ENCODE measurements around the gene SEPSECS. TPM values are rescaled to one million over a fixed set of nuclear protein-coding genes. Genes with fewer than 3 reads are reported as not detected.

Gene SEPSECS
- polyA plus RNA-seq, 3 donors = 0.65 to 5.8 (median 2.1) TPM

DNA sequence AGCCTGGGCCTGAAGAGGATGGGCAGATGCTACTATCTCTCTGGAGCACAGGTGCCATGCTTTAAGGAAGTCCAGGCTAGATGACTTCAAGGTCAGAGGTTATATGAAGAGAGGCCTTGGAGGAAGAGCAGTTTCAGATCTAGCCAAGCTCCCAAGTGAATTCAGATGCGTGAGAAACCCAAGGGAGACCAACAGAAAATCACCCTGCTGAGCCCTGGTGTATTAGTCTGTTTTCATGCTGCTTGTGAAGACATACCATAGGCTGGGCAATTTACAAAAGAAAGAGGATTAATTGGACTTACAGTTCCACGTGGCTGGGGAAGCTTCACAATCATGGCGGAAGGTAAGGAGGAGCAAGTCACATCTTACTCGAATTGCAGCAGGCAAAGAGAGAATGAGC, 81.7 kb downstream of the SEPSECS start:
- no peak overlapping the region for H3K4me2 ChIP-seq (replicated peaks; ENCODE audit: extremely low read depth, low read length, poor library complexity, severe bottlenecking)
- intact Hi-C loops (cut with micrococcal nuclease) = no loop called here
- no peak overlapping the region for H3K4me3 Mint-ChIP-seq
- TF ChIP-seq, protein P1, sequence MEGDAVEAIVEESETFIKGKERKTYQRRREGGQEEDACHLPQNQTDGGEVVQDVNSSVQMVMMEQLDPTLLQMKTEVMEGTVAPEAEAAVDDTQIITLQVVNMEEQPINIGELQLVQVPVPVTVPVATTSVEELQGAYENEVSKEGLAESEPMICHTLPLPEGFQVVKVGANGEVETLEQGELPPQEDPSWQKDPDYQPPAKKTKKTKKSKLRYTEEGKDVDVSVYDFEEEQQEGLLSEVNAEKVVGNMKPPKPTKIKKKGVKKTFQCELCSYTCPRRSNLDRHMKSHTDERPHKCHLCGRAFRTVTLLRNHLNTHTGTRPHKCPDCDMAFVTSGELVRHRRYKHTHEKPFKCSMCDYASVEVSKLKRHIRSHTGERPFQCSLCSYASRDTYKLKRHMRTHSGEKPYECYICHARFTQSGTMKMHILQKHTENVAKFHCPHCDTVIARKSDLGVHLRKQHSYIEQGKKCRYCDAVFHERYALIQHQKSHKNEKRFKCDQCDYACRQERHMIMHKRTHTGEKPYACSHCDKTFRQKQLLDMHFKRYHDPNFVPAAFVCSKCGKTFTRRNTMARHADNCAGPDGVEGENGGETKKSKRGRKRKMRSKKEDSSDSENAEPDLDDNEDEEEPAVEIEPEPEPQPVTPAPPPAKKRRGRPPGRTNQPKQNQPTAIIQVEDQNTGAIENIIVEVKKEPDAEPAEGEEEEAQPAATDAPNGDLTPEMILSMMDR (IDR thresholded peaks at IDR 0.05) = no peak
- no peak overlapping the region for H3K9ac ChIP-seq (ENCODE audit: insufficient read depth, low read length, poor library complexity, severe bottlenecking)
- no peaks in the 10 kb centered on the region for H3K79me2 ChIP-seq (ENCODE audit: insufficient read depth, low read length)
- no peak overlapping the region for H2AFZ ChIP-seq (ENCODE audit: insufficient read depth, low read depth, low read length, poor library complexity, severe bottlenecking)
- no peaks in the 10 kb centered on the region for H3K36me3 ChIP-seq (replicated peaks in 1 of 2; ENCODE audit: control insufficient read depth in 1 of 2, insufficient read depth in 2 of 2, low read length in 2 of 2)
- 92% methylated on average over 1 of the region's 4 CpGs for WGBS (ENCODE audit: insufficient coverage)
- no peaks in the 10 kb centered on the region for H3K4me1 ChIP-seq (ENCODE audit: control insufficient read depth in 1 of 2, insufficient read depth in 2 of 2, low read length in 2 of 2)
- no peak for DNase-seq
- no peak overlapping the region for H3K27ac Mint-ChIP-seq
- H3K36me3 Mint-ChIP-seq = no peaks in the 10 kb centered on the region
- H3K27me3 ChIP-seq (ENCODE audit: control insufficient read depth in 2 of 2, insufficient read depth in 2 of 2, low read length in 2 of 2) = no peaks in the 10 kb centered on the region
- H3K4me1 Mint-ChIP-seq = no peaks in the 10 kb centered on the region
- H3K27me3 Mint-ChIP-seq (ENCODE audit: low read depth in 3 of 3) = peaks cover 0 to 5% (median 2%) of the 10 kb centered on the region in 3 donors
- H3K9me3 ChIP-seq (replicated peaks in 1 of 2; ENCODE audit: control insufficient read depth in 1 of 2, insufficient read depth in 1 of 2, low read length in 2 of 2) = no peaks in the 10 kb centered on the region
- no peak overlapping the region for H3K4me3 ChIP-seq (replicated peaks in 1 of 3; ENCODE audit: low read depth in 2 of 3, low read length in 3 of 3)
- H3K27ac ChIP-seq (ENCODE audit: low read depth in 1 of 2, low read length in 2 of 2) = no peak overlapping the region
- H4K20me1 ChIP-seq (ENCODE audit: insufficient read depth, low read length) = no peaks in the 10 kb centered on the region
- H3K9me3 Mint-ChIP-seq = peaks cover 0 to 8% (median 0%) of the 10 kb centered on the region in 7 donors

DNA sequence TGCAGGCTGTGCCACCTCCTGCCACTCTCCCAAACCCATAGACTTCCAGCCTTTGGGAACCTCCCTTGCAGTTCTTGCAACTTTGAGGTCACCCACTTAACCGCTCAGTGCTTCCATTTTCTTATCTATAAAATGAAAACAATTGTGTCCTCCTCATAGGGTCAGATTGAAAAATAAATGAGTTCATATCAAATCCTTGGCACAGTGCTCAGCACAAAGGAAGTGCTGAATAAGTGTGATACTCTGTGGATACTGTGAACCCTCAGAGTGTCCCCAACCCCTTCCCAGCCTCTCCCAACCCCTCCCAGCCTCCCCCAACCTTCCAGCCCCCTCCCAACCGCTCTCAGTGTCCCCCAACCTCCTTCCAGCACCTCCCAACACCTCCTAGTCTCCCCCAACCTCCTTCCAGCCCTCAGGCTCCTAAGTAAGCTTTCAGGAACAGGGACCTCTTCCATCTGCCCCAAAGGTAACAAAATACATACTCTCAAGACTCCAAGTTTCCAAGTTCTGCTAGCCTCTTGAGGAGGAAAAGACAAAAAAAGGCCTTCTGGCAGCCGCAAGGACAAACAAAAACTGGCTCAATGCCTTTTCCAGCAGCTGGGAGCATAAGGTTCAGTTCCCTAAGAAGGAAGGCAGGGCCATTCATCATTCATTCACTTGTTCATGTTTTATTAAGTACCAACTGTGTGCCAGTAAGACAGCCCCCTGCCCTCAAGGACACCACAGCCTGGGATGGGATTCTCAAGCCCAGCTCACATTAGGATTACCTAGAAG, 83.4 kb downstream of the SEPSECS start:
- Histone ChIP-seq H3K36me3 (replicated peaks in 1 of 2; ENCODE audit: control insufficient read depth in 1 of 2, insufficient read depth in 2 of 2, low read length in 2 of 2) (no peaks in the 10 kb centered on the region), H3K9ac (ENCODE audit: insufficient read depth, low read length, poor library complexity, severe bottlenecking) (no peak overlapping the region), H3K9me3 (replicated peaks in 1 of 2; ENCODE audit: control insufficient read depth in 1 of 2, insufficient read depth in 1 of 2, low read length in 2 of 2) (no peaks in the 10 kb centered on the region), H3K4me1 (ENCODE audit: control insufficient read depth in 1 of 2, insufficient read depth in 2 of 2, low read length in 2 of 2) (no peaks in the 10 kb centered on the region), H3K4me2 (replicated peaks; ENCODE audit: extremely low read depth, low read length, poor library complexity, severe bottlenecking) (no peak overlapping the region), H3K4me3 (replicated peaks in 1 of 3; ENCODE audit: low read depth in 2 of 3, low read length in 3 of 3) (no peak overlapping the region), H2AFZ (ENCODE audit: insufficient read depth, low read depth, low read length, poor library complexity, severe bottlenecking) (no peak overlapping the region), H3K27ac (ENCODE audit: low read depth in 1 of 2, low read length in 2 of 2) (no peak overlapping the region), H4K20me1 (ENCODE audit: insufficient read depth, low read length) (no peaks in the 10 kb centered on the region), H3K79me2 (ENCODE audit: insufficient read depth, low read length) (no peaks in the 10 kb centered on the region), H3K27me3 (ENCODE audit: control insufficient read depth in 2 of 2, insufficient read depth in 2 of 2, low read length in 2 of 2) (no peaks in the 10 kb centered on the region)
- Mint-ChIP-seq H3K4me1 (no peaks in the 10 kb centered on the region), H3K36me3 (no peaks in the 10 kb centered on the region), H3K27ac (no peak overlapping the region), H3K4me3 (no peak overlapping the region), H3K27me3 (ENCODE audit: low read depth in 3 of 3) (peaks cover 0 to 5% (median 2%) of the 10 kb centered on the region in 3 donors), H3K9me3 (peaks cover 0 to 10% (median 2%) of the 10 kb centered on the region in 7 donors)
- TF ChIP-seq, protein P1 (IDR thresholded peaks at IDR 0.05) = no peak
- intact Hi-C loops (cut with micrococcal nuclease) = no loop called here
- WGBS (ENCODE audit: insufficient coverage) = 100% methylated on average over 2 of the region's 3 CpGs
- no peak for DNase-seq

Measured in CD14-positive monocyte (primary cell).